ENCODE data around the gene HSD17B1. TPM values are rescaled to one million over a fixed set of nuclear protein-coding genes. Genes with fewer than 3 reads are reported as not detected.

HSD17B1 gene
- total and polyA plus RNA-seq, 2 donors (not counting 3 experiments of a cell fraction or from before 2014, with no cell fraction given): 0.22 to 1.0 TPM

- no peak for FAIRE-seq
- BruUV-seq (replicated peaks): no TSS peak
- no peaks in the 10 kb centered on the region for H3K9me3 ChIP-seq (replicated peaks; ENCODE audit: control insufficient read depth, insufficient read depth, low read length)
- peaks cover 0 to 4% of the 10 kb centered on the region in 2 experiments for H3K36me3 ChIP-seq (ENCODE audit: control insufficient read depth in 2 of 2, extremely low read depth in 1 of 2, insufficient read depth in 2 of 2, low read length in 2 of 2)
- TF ChIP-seq EZH2 (IDR thresholded peaks at IDR 0.05; ENCODE audit: borderline replicate concordance, low read depth, low read length, severe bottlenecking) (no peak), MYC (IDR thresholded peaks at IDR 0.05; ENCODE audit: low read depth, low read length) (no peak), POLR2AphosphoS5 (IDR thresholded peaks at IDR 0.05; ENCODE audit: insufficient read depth, low read depth, low read length) (no peak), MAX (IDR thresholded peaks at IDR 0.05; ENCODE audit: insufficient read depth, insufficient read length) (no peak)
- TF ChIP-seq, protein P1, sequence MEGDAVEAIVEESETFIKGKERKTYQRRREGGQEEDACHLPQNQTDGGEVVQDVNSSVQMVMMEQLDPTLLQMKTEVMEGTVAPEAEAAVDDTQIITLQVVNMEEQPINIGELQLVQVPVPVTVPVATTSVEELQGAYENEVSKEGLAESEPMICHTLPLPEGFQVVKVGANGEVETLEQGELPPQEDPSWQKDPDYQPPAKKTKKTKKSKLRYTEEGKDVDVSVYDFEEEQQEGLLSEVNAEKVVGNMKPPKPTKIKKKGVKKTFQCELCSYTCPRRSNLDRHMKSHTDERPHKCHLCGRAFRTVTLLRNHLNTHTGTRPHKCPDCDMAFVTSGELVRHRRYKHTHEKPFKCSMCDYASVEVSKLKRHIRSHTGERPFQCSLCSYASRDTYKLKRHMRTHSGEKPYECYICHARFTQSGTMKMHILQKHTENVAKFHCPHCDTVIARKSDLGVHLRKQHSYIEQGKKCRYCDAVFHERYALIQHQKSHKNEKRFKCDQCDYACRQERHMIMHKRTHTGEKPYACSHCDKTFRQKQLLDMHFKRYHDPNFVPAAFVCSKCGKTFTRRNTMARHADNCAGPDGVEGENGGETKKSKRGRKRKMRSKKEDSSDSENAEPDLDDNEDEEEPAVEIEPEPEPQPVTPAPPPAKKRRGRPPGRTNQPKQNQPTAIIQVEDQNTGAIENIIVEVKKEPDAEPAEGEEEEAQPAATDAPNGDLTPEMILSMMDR (IDR thresholded peaks at IDR 0.05; ENCODE audit: extremely low read depth in 1 of 2, insufficient read depth in 1 of 2, low read depth in 1 of 2, low read length in 2 of 2): no peak
- H4K20me1 ChIP-seq (replicated peaks; ENCODE audit: control insufficient read depth, extremely low read depth, insufficient read depth, low read length): no peaks in the 10 kb centered on the region
- H3K4me1 ChIP-seq (ENCODE audit: control insufficient read depth, extremely low read depth, insufficient read depth, low read length): peaks cover 11% of the 10 kb centered on the region
- CTCF ChIA-PET: interaction anchor here (1.0 to 5.8 kb wide), 10 partner anchors 10 to 285 kb away, joined by 3 to 46 read pairs (median 4); no protein-coding TSS in a partner anchor
- dilution Hi-C loops (cut with MboI; ENCODE audit: extremely low pct_ligation_motif_present, low sequenced_read_pairs): loop anchor here (25.0 kb wide), 1 partner anchor 170 kb away; no protein-coding TSS in a partner anchor
- no peak overlapping the region for H3K9ac ChIP-seq (replicated peaks; ENCODE audit: extremely low read depth, insufficient read depth, low read length)
- H3K9me1 ChIP-seq (replicated peaks; ENCODE audit: control insufficient read depth, extremely low read depth, insufficient read depth, low read length): no peaks in the 10 kb centered on the region
- intact Hi-C loops (cut with micrococcal nuclease): no loop called here
- H3K27ac ChIP-seq (ENCODE audit: insufficient read depth, low read depth, low read length): no peak overlapping the region
- DNase-seq (ENCODE audit: low read depth, low spot score): no peak
- no peak overlapping the region for H2AFZ ChIP-seq (ENCODE audit: low read depth, low read length)
- H3K4me2 ChIP-seq (ENCODE audit: insufficient read depth, low read length): no peak overlapping the region
- no peaks in the 10 kb centered on the region for H3K79me2 ChIP-seq (ENCODE audit: control insufficient read depth, insufficient read depth, low read length)
- no peaks in the 10 kb centered on the region for H3K27me3 ChIP-seq (ENCODE audit: control insufficient read depth in 2 of 2, insufficient read depth in 2 of 2, low read length in 2 of 2)
- POLR2A ChIA-PET: no interaction called here
- no peak overlapping the region for H3K4me3 ChIP-seq (replicated peaks in 1 of 3; ENCODE audit: insufficient read depth in 1 of 3, low read depth in 1 of 3, low read length in 3 of 3)
These were observed 45.1 kb upstream of the HSD17B1 start for GRCh38 chr17:42507671-42508070.
